H1 (cell line): ENCODE measurements around the gene SMURF2. TPM values are rescaled to one million over a fixed set of nuclear protein-coding genes. Genes with fewer than 3 reads are reported as not detected.
A peak's percentile ranks its signal among the peaks of the same experiment; 100 is the strongest.

Experiments
- CTCF ChIA-PET: fragments of 300-600 bp; sonication (Branson Sonifier 250); formaldehyde crosslinking; loops from one replicate; lab custom pipeline; 2021; ENCODE audit not compliant: partially characterized antibody; lab: Charles Lee
- POLR2A ChIA-PET: fragments of 300-600 bp; sonication (Branson Sonifier 250); formaldehyde crosslinking; loops from one replicate; lab custom pipeline; 2021; ENCODE audit warnings: inconsistent platforms; ENCODE audit not compliant: partially characterized antibody; lab: Charles Lee
- DNase-seq, 2 experiments: peaks; one replicate each; pipeline versions ENCODE4 v3.0.0 to v3.0.0-alpha.2; 2010 to 2022; ENCODE audit warnings: low spot score in 2 of 2, low read depth in 1 of 2, mixed read lengths in 1 of 2
- FAIRE-seq: peaks from 2 replicates; lab custom pipeline; 2011; peaks lifted over from hg19 to GRCh38; lab: Jason Lieb, UNC
- H2AFZ ChIP-seq: 2 replicates; pipeline ENCODE4 v1.8.1; 2012; ENCODE audit warnings: low read length, inconsistent platforms
- H2AK5ac ChIP-seq: 2 replicates; pipeline ENCODE4 v1.6.1; 2013; ENCODE audit warnings: low read depth, low read length
- H2BK120ac ChIP-seq: replicated peaks from 2 replicates; pipeline ENCODE3; 2013; ENCODE audit warnings: low read depth, low read length, inconsistent platforms
- H2BK12ac ChIP-seq: 2 replicates; pipeline ENCODE4 v1.6.1; 2013; ENCODE audit warnings: low read depth, low read length
- H2BK15ac ChIP-seq: 2 replicates; pipeline ENCODE4 v1.6.1; 2013; ENCODE audit warnings: low read length
- H2BK20ac ChIP-seq: 2 replicates; pipeline ENCODE4 v1.6.1; 2013; ENCODE audit warnings: low read length
- H2BK5ac ChIP-seq: 2 replicates; pipeline ENCODE4 v1.6.1; 2013; ENCODE audit warnings: low read depth, low read length
- H3K14ac ChIP-seq: 2 replicates; pipeline ENCODE4 v1.6.1; 2013; ENCODE audit warnings: inconsistent platforms; ENCODE audit not compliant: insufficient read length
- H3K18ac ChIP-seq: 2 replicates; pipeline ENCODE4 v1.6.1; 2013; ENCODE audit warnings: low read length; ENCODE audit errors: extremely low read depth
- H3K23ac ChIP-seq: 2 replicates; pipeline ENCODE4 v1.6.1; 2013; ENCODE audit warnings: inconsistent platforms; ENCODE audit not compliant: insufficient read length
- H3K23me2 ChIP-seq: 2 replicates; pipeline ENCODE4 v1.6.1; 2013; ENCODE audit warnings: low read depth, low read length
- H3K27ac ChIP-seq: 2 replicates; pipeline ENCODE4 v1.6.1; 2011; ENCODE audit warnings: low read depth, low read length, inconsistent platforms
- H3K27me3 ChIP-seq, 4 experiments: replicated peaks in 1 of 4; 1 replicate in 1 of 4; 2 replicates in 3 of 4; pipeline versions ENCODE4 v1.6.1 to v1.8.1; 2011 to 2013; ENCODE audit warnings: low read length in 3 of 4, mild to moderate bottlenecking in 3 of 4, inconsistent platforms in 2 of 4, mixed read lengths in 2 of 4, moderate library complexity in 1 of 4; ENCODE audit not compliant: control insufficient read depth in 3 of 4, insufficient read depth in 3 of 4; ENCODE audit errors: extremely low read depth in 1 of 4
- H3K36me3 ChIP-seq, 4 experiments: 2 replicates each; pipeline versions ENCODE4 v1.6.1 to v1.8.1; 2011 to 2013; ENCODE audit warnings: mild to moderate bottlenecking in 4 of 4, low read length in 3 of 4, moderate library complexity in 2 of 4, control low read depth in 1 of 4, inconsistent platforms in 1 of 4; ENCODE audit not compliant: insufficient read depth in 4 of 4, control insufficient read depth in 2 of 4
- H3K4ac ChIP-seq: replicated peaks from 2 replicates; pipeline ENCODE3; 2013; ENCODE audit warnings: low read length, low read depth, mixed read lengths, inconsistent platforms; ENCODE audit not compliant: insufficient read length
- H3K4me1 ChIP-seq, 4 experiments: replicated peaks in 1 of 4; 1 replicate in 1 of 4; 2 replicates in 3 of 4; pipeline versions ENCODE4 v1.6.1 to v1.8.1; 2011 to 2013; ENCODE audit warnings: low read length in 3 of 4, inconsistent platforms in 2 of 4, mixed read lengths in 1 of 4; ENCODE audit not compliant: insufficient read depth in 4 of 4, control insufficient read depth in 3 of 4
- H3K4me2 ChIP-seq, 2 experiments: 2 replicates each; pipeline versions ENCODE4 v1.6.1 to v1.8.1; 2011 to 2013; ENCODE audit warnings: low read depth in 2 of 2, low read length in 2 of 2, control low read depth in 1 of 2, inconsistent platforms in 1 of 2, mild to moderate bottlenecking in 1 of 2; ENCODE audit not compliant: insufficient read depth in 1 of 2
- H3K4me3 ChIP-seq, 4 experiments: fragments of 200-600, 300-600 bp in 1 of 4; sonication (generic), shearing (Covaris generic), sonication (Bioruptor Twin) in 1 of 4; 2 replicates each; pipeline versions ENCODE4 v1.5.1 to v1.8.1; 2011 to 2016; ENCODE audit warnings: low read length in 4 of 4, low read depth in 3 of 4, control low read depth in 2 of 4, inconsistent platforms in 2 of 4, mild to moderate bottlenecking in 2 of 4, mixed read lengths in 1 of 4, moderate library complexity in 1 of 4; ENCODE audit not compliant: insufficient read depth in 2 of 4; ENCODE audit errors: extremely low read depth in 1 of 4
- H3K56ac ChIP-seq: replicated peaks from 2 replicates; pipeline ENCODE3; 2013; ENCODE audit warnings: low read depth, mild to moderate bottlenecking, mixed read lengths, low read length, inconsistent platforms; ENCODE audit not compliant: insufficient read length
- H3K79me1 ChIP-seq: 2 replicates; pipeline ENCODE4 v1.6.1; 2013; ENCODE audit warnings: low read depth, low read length, control low read depth
- H3K79me2 ChIP-seq, 2 experiments: 2 replicates each; pipeline versions ENCODE4 v1.6.1 to v1.8.1; 2012 to 2013; ENCODE audit warnings: low read length in 2 of 2, mild to moderate bottlenecking in 2 of 2, inconsistent platforms in 1 of 2; ENCODE audit not compliant: insufficient read depth in 2 of 2, control insufficient read depth in 1 of 2
- H3K9ac ChIP-seq, 4 experiments: replicated peaks in 1 of 4; 1 replicate in 1 of 4; 2 replicates in 3 of 4; pipeline versions ENCODE4 v1.6.1 to v1.8.1; 2011 to 2013; ENCODE audit warnings: low read depth in 3 of 4, low read length in 3 of 4, control low read depth in 2 of 4, mild to moderate bottlenecking in 2 of 4, moderate library complexity in 2 of 4, inconsistent platforms in 1 of 4; ENCODE audit errors: extremely low read depth in 1 of 4
- H3K9me3 ChIP-seq, 2 experiments: 2 replicates each; pipeline versions ENCODE4 v1.6.1 to v1.8.1; 2012 to 2013; ENCODE audit warnings: mild to moderate bottlenecking in 2 of 2, moderate library complexity in 2 of 2, control low read depth in 1 of 2, inconsistent platforms in 1 of 2, low read depth in 1 of 2, low read length in 1 of 2, mixed read lengths in 1 of 2; ENCODE audit not compliant: insufficient read depth in 2 of 2
- H4K20me1 ChIP-seq, 2 experiments: replicated peaks in 1 of 2; 2 replicates each; pipeline versions ENCODE3 to v1.8.1; 2011 to 2013; ENCODE audit warnings: inconsistent platforms in 2 of 2, low read length in 2 of 2, mild to moderate bottlenecking in 1 of 2; ENCODE audit not compliant: insufficient read depth in 2 of 2, control insufficient read depth in 1 of 2
- H4K5ac ChIP-seq: 2 replicates; pipeline ENCODE4 v1.6.1; 2013; ENCODE audit warnings: low read length, low read depth, mixed read lengths, inconsistent platforms; ENCODE audit not compliant: insufficient read length
- H4K8ac ChIP-seq: 2 replicates; pipeline ENCODE4 v1.8.0; 2013; ENCODE audit warnings: mild to moderate bottlenecking, moderate library complexity, low read length, inconsistent platforms; ENCODE audit not compliant: insufficient read depth; ENCODE audit errors: extremely low read depth
- H4K91ac ChIP-seq: replicated peaks from 2 replicates; pipeline ENCODE3; 2013; ENCODE audit warnings: low read length, mixed read lengths, inconsistent platforms; ENCODE audit not compliant: insufficient read length
- SIX5 ChIP-seq: IDR thresholded peaks from 2 replicates; pipeline ENCODE4 v1.6.1; 2011; ENCODE audit warnings: mild to moderate bottlenecking, low read depth, low read length
- SP1 ChIP-seq: IDR thresholded peaks from 2 replicates; pipeline ENCODE4 v1.6.1; 2011; ENCODE audit warnings: low read depth, low read length
- TEAD4 ChIP-seq: IDR thresholded peaks from 2 replicates; pipeline ENCODE4 v1.6.1; 2012; ENCODE audit warnings: low read depth, low read length, inconsistent platforms, mixed read lengths
- WGBS, 2 experiments: shearing (Covaris generic) in 1 of 2; methylation state at CpG; one replicate each; pipeline versions ENCODE4 v1.1.6 to v1.1.7; 2013 to 2015; ENCODE audit warnings: low lambda C conversion rate in 2 of 2, mixed read lengths in 2 of 2, inconsistent platforms in 1 of 2, low coverage in 1 of 2, missing lambda C conversion rate in 1 of 2; ENCODE audit not compliant: insufficient replicate concordance in 2 of 2, insufficient coverage in 1 of 2, insufficient read length in 1 of 2; ENCODE audit errors: extremely low coverage in 1 of 2, missing lambda C conversion rate in 1 of 2; 5-methylcytosine and 5-hydroxymethylcytosine counted together
- polyA plus RNA-seq, 7 experiments: library from polyadenylated mRNA; depleted of rRNA in 3 of 7; stranded (reverse) in 5 of 7; unstranded in 2 of 7; fragments of >200 nt in 5 of 7; fragments of 200-250 nt in 2 of 7; gene quantifications; 1 replicate in 5 of 7; 2 replicates in 1 of 7; 4 replicates in 1 of 7; pipeline versions ENCODE4 v1.2.1 to v1.2.3, GENCODE V29; 2011 to 2013; ENCODE audit warnings: missing spikeins in 2 of 7, mixed read lengths in 2 of 7
- total RNA-seq: library from RNA; stranded (reverse); fragmentation: NEBNext Ultra II Directional; extraction: Animal tissue kit (Norgen Biotek cat#: 25700); gene quantifications from 2 replicates; pipeline ENCODE4 v1.2.1, GENCODE V29; 2021

The SMURF2 gene
- total and polyA plus RNA-seq, 2 of the 8 experiments (the other 6 are each of a cell fraction or from before 2014, with no cell fraction given), result 7.2 to 29.2 TPM

DNA sequence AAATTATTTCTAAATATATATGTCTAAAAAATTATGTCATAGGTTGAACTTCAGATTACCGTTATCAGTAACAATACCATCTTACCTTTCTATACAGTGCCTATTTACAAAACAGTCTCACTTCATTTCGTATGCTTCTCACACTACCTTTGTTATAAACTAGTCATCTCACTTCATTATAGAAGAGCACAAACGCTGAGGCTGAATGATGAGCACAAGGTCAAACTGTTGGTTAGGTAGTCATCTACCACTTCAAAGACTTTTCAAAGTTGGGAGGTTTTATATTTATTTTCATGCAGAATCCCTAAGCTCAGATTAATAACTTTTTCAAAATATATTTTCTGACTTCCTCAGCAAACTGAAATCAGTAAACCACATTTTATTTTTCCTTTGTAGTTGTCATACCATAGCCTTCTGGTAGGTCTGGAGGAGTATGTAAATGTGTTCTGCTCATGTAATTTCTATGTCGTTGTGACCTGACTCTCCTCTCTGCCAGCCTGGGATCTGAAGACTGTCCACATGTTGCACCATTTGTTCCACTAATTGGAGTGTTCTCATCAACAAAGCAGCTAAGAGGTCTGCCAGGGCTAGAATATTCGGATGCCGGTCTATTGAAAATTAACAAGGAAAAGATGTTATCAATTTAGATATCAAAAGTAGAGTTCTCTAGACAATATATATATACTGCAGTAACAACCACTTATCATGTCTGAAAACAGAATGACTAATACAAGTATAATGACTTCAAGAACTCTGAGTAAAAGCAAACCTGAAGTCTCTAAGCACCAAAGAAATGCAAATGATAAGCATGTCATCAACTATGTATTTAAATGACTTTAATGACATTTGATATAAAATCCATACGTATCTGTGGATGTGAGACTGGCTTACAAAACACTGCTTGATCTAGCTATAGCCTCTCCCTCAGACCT lies 81.5 kb downstream of the SMURF2 start:
- WGBS, 2 experiments, result 90% methylated on average over 7 of the region's 7 CpGs; no CpG with 5 or more reads in 1 of the 2 experiments
- Histone ChIP-seq H3K4me2 (no peak overlapping the region; a peak in 1 of 4 replicates), H3K4me3 (no peak overlapping the region), H3K23me2 (no peaks in the 10 kb centered on the region), H3K4me1 (peaks cover 0 to 2% (median 0%) of the 10 kb centered on the region in 4 experiments; a peak in 2 of 7 replicates), H2BK20ac (no peak overlapping the region)
- TF ChIP-seq TEAD4, result no peak
- TF ChIP-seq SIX5, result no peak
- no peak for TF ChIP-seq SP1
- TF ChIP-seq, all 59 proteins: peak for 0
- DNase-seq (no peak), FAIRE-seq (no peak)
- H3K9ac ChIP-seq, result no peak overlapping the region
- H2AK5ac ChIP-seq, result no peak overlapping the region
- no peak overlapping the region for H3K4ac ChIP-seq
- ChIA-PET POLR2A (interaction anchor here (0.6 to 1.2 kb wide), 2 partner anchors 9 to 153 kb away, joined by 3 read pairs; no protein-coding TSS in a partner anchor), CTCF (interaction anchor here (1.0 kb wide), 1 partner anchor 26 kb away, joined by 3 read pairs; no protein-coding TSS in a partner anchor)
- no peak overlapping the region for H2BK5ac ChIP-seq
- H3K27ac ChIP-seq, result no peak overlapping the region
- H3K36me3 ChIP-seq, result peaks cover 0 to 21% (median 5%) of the 10 kb centered on the region in 4 experiments; a peak in 3 of 8 replicates
- H3K14ac ChIP-seq, result no peak overlapping the region
- no peaks in the 10 kb centered on the region for H3K27me3 ChIP-seq
- no peak overlapping the region for H2AFZ ChIP-seq
- peak overlapping the region; percentile 19 for H4K5ac ChIP-seq
- H3K9me3 ChIP-seq, result no peaks in the 10 kb centered on the region
- no peak overlapping the region for H2BK120ac ChIP-seq
- H4K91ac ChIP-seq, result no peak overlapping the region
- no peaks in the 10 kb centered on the region for H3K79me1 ChIP-seq
- H4K8ac ChIP-seq, result no peak overlapping the region
- no peak overlapping the region for H3K18ac ChIP-seq
- no peaks in the 10 kb centered on the region for H4K20me1 ChIP-seq
- no peak overlapping the region for H3K23ac ChIP-seq
- no peak overlapping the region for H2BK15ac ChIP-seq
- peak overlapping the region; percentile 12 for H3K56ac ChIP-seq
- no peaks in the 10 kb centered on the region for H3K79me2 ChIP-seq
- H2BK12ac ChIP-seq, result no peak overlapping the region
